Neural cell (in vitro differentiated cells): ENCODE measurements around the gene HHIPL1. TPM values are rescaled to one million over a fixed set of nuclear protein-coding genes. Genes with fewer than 3 reads are reported as not detected.

ENCODE experiments used
- H2AFZ ChIP-seq: fragments of 200-600, 300-800 bp; sonication (generic), shearing (Covaris generic); 2 replicates; pipeline ENCODE4 v1.6.0; 2014; ENCODE audit warnings: low read depth, mild to moderate bottlenecking, antibody characterized with exemption, low read length, moderate library complexity
- H3F3A ChIP-seq: fragments of 200-600 bp; shearing (Covaris generic); 2 replicates; pipeline ENCODE4 v1.6.1; 2016; ENCODE audit warnings: mild to moderate bottlenecking, moderate library complexity, mixed read lengths, antibody characterized with exemption, low read length; ENCODE audit not compliant: insufficient read depth, poor library complexity, severe bottlenecking
- H3K27ac ChIP-seq: fragments of 200-600, 300-800 bp; sonication (generic), shearing (Covaris generic); 2 replicates; pipeline ENCODE4 v1.5.1; 2014; ENCODE audit warnings: mild to moderate bottlenecking, low read length, moderate library complexity
- H3K27me3 ChIP-seq: fragments of 300-800, 200-600 bp; sonication (generic), shearing (Covaris generic); 2 replicates; pipeline ENCODE4 v1.6.0; 2014; ENCODE audit warnings: mild to moderate bottlenecking, low read depth, low read length, moderate library complexity; ENCODE audit not compliant: insufficient read depth
- H3K36me3 ChIP-seq: fragments of 300-800, 200-600 bp; sonication (generic), shearing (Covaris generic); 2 replicates; pipeline ENCODE4 v1.5.1; 2014; ENCODE audit warnings: mild to moderate bottlenecking, antibody characterized with exemption, low read length, moderate library complexity; ENCODE audit not compliant: insufficient read depth
- H3K4me2 ChIP-seq: fragments of 300-800, 200-600 bp; sonication (generic), shearing (Covaris generic); 2 replicates; pipeline ENCODE4 v1.6.0; 2014; ENCODE audit warnings: mild to moderate bottlenecking, low read length
- H3K4me3 ChIP-seq: fragments of 300-800, 200-600 bp; sonication (generic), shearing (Covaris generic); 2 replicates; pipeline ENCODE4 v1.5.1; 2014; ENCODE audit warnings: mild to moderate bottlenecking, low read length, moderate library complexity
- H3K79me2 ChIP-seq: fragments of 200-600 bp; shearing (Covaris generic); replicated peaks from 2 replicates; pipeline ENCODE4 v1.6.0; 2014; ENCODE audit warnings: mild to moderate bottlenecking, low read length, moderate library complexity; ENCODE audit not compliant: insufficient read depth
- H3K9ac ChIP-seq: fragments of 300-800, 200-600 bp; sonication (generic), shearing (Covaris generic); 2 replicates; pipeline ENCODE4 v1.6.1; 2016; ENCODE audit warnings: mild to moderate bottlenecking, low read length, mixed read lengths
- H3K9me2 ChIP-seq: fragments of 200-600 bp; shearing (Covaris generic); 2 replicates; pipeline ENCODE4 v1.6.1; 2016; ENCODE audit warnings: mild to moderate bottlenecking, low read length, mixed read lengths; ENCODE audit not compliant: insufficient read depth
- H3K9me3 ChIP-seq: fragments of 200-600, 300-800 bp; sonication (generic), shearing (Covaris generic); 2 replicates; pipeline ENCODE4 v1.6.1; 2016; ENCODE audit warnings: mild to moderate bottlenecking, mixed run types, low read length, moderate library complexity, mixed read lengths
- H4K20me1 ChIP-seq: fragments of 200-600 bp; shearing (Covaris generic); 2 replicates; pipeline ENCODE4 v1.6.1; 2016; ENCODE audit warnings: mild to moderate bottlenecking, mixed run types; ENCODE audit not compliant: insufficient read depth
- CTCF ChIP-seq: fragments of 450-650 bp; IDR thresholded peaks from 2 replicates; pipeline ENCODE4 v1.5.1; 2014; ENCODE audit warnings: antibody characterized with exemption, mild to moderate bottlenecking, moderate library complexity; ENCODE audit not compliant: poor library complexity, severe bottlenecking
- EP300 ChIP-seq: fragments of 450-650 bp; conservative IDR thresholded peaks from 2 replicates; pipeline ENCODE4 v1.6.1; 2014; ENCODE audit warnings: antibody characterized with exemption, mild to moderate bottlenecking, moderate library complexity; ENCODE audit not compliant: poor library complexity, severe bottlenecking
- EZH2 ChIP-seq: fragments of 200-600, 300-800 bp; shearing (Covaris generic), sonication (generic); IDR thresholded peaks from 2 replicates; pipeline ENCODE4 v1.6.1; 2014; ENCODE audit warnings: antibody characterized with exemption, low read length, borderline replicate concordance, mild to moderate bottlenecking; ENCODE audit not compliant: insufficient read depth, poor library complexity, severe bottlenecking
- MXI1 ChIP-seq: fragments of 450-650 bp; conservative IDR thresholded peaks from 2 replicates; pipeline ENCODE4 v1.6.1; 2014; ENCODE audit warnings: antibody characterized with exemption, mild to moderate bottlenecking; ENCODE audit not compliant: poor library complexity, severe bottlenecking
- POLR2AphosphoS5 ChIP-seq: IDR thresholded peaks from 2 replicates; pipeline ENCODE4 v1.6.1; 2012
- RAD21 ChIP-seq: fragments of 450-650 bp; conservative IDR thresholded peaks from 2 replicates; pipeline ENCODE4 v1.6.1; 2014; ENCODE audit warnings: antibody characterized with exemption, mild to moderate bottlenecking, moderate library complexity
- REST ChIP-seq: IDR thresholded peaks from 2 replicates; pipeline ENCODE4 v1.6.1; 2012; ENCODE audit warnings: borderline replicate concordance
- SMC3 ChIP-seq: fragments of 450-650 bp; conservative IDR thresholded peaks from 2 replicates; pipeline ENCODE4 v1.6.1; 2014; ENCODE audit warnings: antibody characterized with exemption, mild to moderate bottlenecking, moderate library complexity; ENCODE audit not compliant: poor library complexity
- TAF1 ChIP-seq: IDR thresholded peaks from 2 replicates; pipeline ENCODE4 v1.6.1; 2012; ENCODE audit warnings: low read depth
- polyA plus RNA-seq: library from polyadenylated mRNA; depleted of rRNA; stranded (reverse); fragments of >200 nt; gene quantifications from 2 replicates; pipeline ENCODE4 v1.2.3, GENCODE V29; 2014

The HHIPL1 gene
- polyA plus RNA-seq, 1 donor from 2014 or later = 0.47 TPM

DNA sequence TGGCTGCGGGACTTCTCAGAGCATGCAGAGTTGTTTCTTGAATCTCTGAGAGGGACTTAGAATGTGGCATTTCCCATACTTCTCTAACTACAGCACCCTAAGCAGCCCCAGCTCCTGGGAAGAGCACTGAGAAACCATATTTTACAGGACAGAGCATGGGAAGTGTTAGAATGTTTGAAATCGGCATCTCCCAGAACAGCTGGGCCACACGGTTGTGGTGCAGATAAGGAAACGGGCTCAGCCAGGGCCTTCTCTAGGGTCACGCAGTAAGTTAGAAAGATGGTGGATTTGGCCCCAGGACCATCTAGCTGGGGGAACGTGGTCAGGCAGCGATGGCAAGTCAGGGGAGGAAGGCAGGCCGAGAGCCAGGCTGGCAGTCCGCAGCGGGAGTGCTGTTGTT is 10.5 kb upstream of the HHIPL1 start:
- Histone ChIP-seq H3K9me2 (no peaks in the 10 kb centered on the region), H3K27ac (no peak overlapping the region), H3K4me2 (no peak overlapping the region), H3K27me3 (no peaks in the 10 kb centered on the region), H2AFZ (no peak overlapping the region), H3K9me3 (no peaks in the 10 kb centered on the region), H3K9ac (no peak overlapping the region), H3K36me3 (no peaks in the 10 kb centered on the region), H3K4me3 (no peak overlapping the region), H4K20me1 (no peaks in the 10 kb centered on the region), H3K79me2 (no peaks in the 10 kb centered on the region), H3F3A (no peaks in the 10 kb centered on the region)
- TF ChIP-seq MXI1 (no peak), TAF1 (no peak), SMC3 (no peak)

- H3K27me3 ChIP-seq = no peaks in the 10 kb centered on the region
- H3K9ac ChIP-seq = no peak overlapping the region
- no peaks in the 10 kb centered on the region for H3F3A ChIP-seq
- no peaks in the 10 kb centered on the region for H3K9me2 ChIP-seq
- no peak overlapping the region for H2AFZ ChIP-seq
- no peak overlapping the region for H3K27ac ChIP-seq
- no peaks in the 10 kb centered on the region for H3K79me2 ChIP-seq
- no peak for TF ChIP-seq SMC3
- TF ChIP-seq REST = no peak
- no peak for TF ChIP-seq CTCF
- TF ChIP-seq POLR2AphosphoS5 = no peak
- TF ChIP-seq TAF1 = no peak
- no peak for TF ChIP-seq RAD21
- no peak for TF ChIP-seq EZH2
- no peak for TF ChIP-seq EP300
- no peak for TF ChIP-seq MXI1
- H3K36me3 ChIP-seq = no peaks in the 10 kb centered on the region
- H3K4me2 ChIP-seq = no peak overlapping the region
- no peak overlapping the region for H3K4me3 ChIP-seq
- H3K9me3 ChIP-seq = no peaks in the 10 kb centered on the region
- no peaks in the 10 kb centered on the region for H4K20me1 ChIP-seq
Observed at GRCh38 chr14:99635116-99635515, 9.8 kb upstream of the HHIPL1 start.

DNA sequence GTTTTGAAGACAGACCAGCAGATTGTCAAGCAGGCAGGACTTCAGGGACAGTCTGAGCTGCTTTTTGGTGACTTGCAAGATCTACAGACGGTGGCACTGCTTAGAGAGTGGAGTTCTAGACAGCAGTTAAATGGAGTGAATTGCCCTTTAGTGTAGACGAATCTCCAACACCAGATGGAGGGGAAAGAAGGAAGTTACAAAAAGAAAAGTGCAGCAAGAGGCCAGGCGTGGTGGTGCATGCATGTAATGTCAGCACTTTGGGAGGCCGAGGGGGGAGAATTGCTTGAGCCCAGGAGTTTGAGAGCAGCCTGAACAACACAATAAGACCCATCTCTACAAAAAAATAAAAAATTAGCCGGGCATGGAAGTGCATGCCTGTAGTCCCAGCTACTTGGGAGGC is 8.4 kb upstream of the HHIPL1 start:
- Histone ChIP-seq H3F3A (no peaks in the 10 kb centered on the region), H4K20me1 (no peaks in the 10 kb centered on the region), H3K27me3 (no peaks in the 10 kb centered on the region), H3K79me2 (no peaks in the 10 kb centered on the region), H3K4me3 (no peak overlapping the region), H2AFZ (no peak overlapping the region), H3K27ac (no peak overlapping the region), H3K9ac (no peak overlapping the region), H3K36me3 (no peaks in the 10 kb centered on the region), H3K9me2 (no peaks in the 10 kb centered on the region), H3K4me2 (no peak overlapping the region), H3K9me3 (no peaks in the 10 kb centered on the region)
- TF ChIP-seq EP300 (no peak), TAF1 (no peak), REST (no peak), EZH2 (no peak), RAD21 (no peak), POLR2AphosphoS5 (no peak), SMC3 (no peak), CTCF (no peak), MXI1 (no peak)
